GM18909 (cell line): Measurements from ENCODE around the gene TNRC6B.
A peak's percentile ranks its signal among the peaks of the same experiment; 100 is the strongest.
"Not testable (repeated sequence)": the region's sequence is repeated elsewhere in the genome, so short reads cannot be mapped to it uniquely, and the experiment has no call there.

Experiments
- ATAC-seq: cut with Tn5 transposase; IDR thresholded peaks from one replicate; pipeline ENCODE4 v1.9.1; 2021; ENCODE audit warnings: mild to moderate bottlenecking; ENCODE audit not compliant: unreplicated experiment, poor library complexity

Gene TNRC6B

DNA sequence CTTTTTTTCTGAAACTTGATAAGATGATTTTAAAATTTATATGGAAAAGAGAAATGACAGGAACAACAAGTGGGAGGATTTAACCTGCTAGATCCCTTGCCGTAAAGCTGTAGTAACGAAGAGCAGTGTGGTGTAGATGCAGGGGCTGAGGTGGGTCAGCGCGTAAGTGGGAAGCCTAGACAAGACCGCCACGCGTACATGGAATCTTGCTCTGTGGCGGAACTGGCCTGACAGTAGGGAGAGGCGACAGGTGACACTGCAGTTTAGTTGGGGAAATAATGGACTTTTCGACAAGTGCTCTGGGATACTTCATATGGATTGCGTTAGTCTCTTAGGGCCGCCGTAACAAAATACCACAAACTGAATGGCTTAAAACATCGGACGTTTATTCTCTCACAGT is 28.8 kb downstream of the TNRC6B start:
- no peak for ATAC-seq

DNA sequence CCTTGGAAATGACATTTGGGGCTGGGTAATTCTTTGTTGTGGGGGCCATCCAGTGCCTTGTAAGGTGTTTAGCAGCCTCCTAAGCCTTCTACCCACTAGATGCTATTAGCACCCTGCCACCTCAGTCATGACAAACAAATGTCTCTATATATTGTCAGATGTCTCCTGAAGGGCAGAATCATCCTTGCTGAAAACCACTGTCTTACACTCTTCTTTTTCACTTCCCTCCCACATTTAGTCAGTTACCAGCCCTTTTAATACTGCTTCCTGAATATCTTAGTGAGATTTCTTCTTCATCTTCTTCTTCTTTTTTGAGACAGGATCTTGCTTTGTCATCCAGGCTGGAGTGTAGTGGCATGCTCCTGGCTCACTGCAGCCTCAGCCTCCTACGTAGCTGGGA is 33.1 kb downstream of the TNRC6B start:
- ATAC-seq: peak; percentile 68

GRCh38 chr22:40211476-40212054 is 33.8 kb downstream of the TNRC6B start:
- no peak for ATAC-seq

- no peak for ATAC-seq
Observed at GRCh38 chr22:40212121-40212520, 34.4 kb downstream of the TNRC6B start.

DNA sequence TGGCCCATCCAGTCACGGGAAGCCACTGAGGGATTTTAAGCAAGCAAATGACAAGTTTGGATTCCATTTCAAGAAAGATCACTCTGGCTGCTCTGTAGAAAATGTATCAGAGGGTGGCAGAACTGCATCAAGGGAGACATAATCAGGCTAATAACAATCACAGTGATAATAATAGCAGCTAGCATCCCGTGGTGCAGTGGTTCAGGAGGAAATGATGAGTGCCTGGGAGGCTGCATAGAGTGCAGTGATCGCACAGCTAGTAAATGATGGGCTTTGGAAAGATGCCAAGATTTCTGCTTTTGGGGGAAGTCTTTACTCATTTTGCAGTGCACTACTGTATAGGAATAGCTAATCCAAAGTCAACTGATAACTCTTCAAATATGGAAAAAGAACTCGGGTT is 35.8 kb downstream of the TNRC6B start:
- no peak for ATAC-seq

DNA sequence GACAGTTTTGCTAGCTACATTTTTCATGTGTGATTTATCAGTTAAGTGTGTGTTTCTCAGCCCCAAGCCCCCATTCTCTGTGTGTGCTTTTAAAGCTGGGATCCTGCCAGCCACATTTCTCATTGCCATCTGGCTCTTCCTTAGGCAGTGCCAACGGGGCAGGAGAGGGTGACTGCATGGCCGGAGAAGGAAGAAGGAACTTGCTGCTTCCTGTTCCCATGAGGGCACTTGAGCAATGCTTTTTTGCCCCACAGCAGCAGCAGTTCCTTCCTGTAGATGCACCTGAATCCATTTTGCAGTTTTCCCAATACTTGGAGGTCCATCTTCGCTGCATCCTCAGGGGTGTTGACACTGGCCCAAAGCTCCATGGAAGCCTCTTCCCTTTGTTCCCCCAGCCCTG is 37.5 kb downstream of the TNRC6B start:
- no peak for ATAC-seq

GRCh38 chr22:40216041-40216756 is 38.5 kb downstream of the TNRC6B start:
- ATAC-seq: peak; percentile 51

DNA sequence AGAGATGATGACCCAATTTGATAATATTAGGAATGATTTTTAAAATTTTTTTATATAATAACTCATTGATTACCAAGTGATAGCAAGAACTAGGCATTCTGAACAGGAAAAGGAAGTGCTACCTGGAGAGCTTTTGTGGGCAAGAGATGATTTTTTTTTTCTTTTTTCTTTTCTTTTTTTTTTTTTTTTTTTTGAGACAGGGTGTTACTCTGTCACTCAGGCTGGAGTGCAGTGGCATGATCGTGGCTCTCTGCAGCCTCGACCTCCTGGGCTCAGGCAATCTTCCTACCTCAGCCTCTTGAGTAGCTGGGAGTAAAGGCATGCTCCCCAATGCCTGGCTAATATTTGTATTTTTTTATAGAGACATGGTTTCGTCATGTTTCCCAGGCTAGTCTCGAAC is 40.4 kb downstream of the TNRC6B start:
- no peak for ATAC-seq

GRCh38 chr22:40218723-40219294 is 41.1 kb downstream of the TNRC6B start:
- no peak for ATAC-seq

DNA sequence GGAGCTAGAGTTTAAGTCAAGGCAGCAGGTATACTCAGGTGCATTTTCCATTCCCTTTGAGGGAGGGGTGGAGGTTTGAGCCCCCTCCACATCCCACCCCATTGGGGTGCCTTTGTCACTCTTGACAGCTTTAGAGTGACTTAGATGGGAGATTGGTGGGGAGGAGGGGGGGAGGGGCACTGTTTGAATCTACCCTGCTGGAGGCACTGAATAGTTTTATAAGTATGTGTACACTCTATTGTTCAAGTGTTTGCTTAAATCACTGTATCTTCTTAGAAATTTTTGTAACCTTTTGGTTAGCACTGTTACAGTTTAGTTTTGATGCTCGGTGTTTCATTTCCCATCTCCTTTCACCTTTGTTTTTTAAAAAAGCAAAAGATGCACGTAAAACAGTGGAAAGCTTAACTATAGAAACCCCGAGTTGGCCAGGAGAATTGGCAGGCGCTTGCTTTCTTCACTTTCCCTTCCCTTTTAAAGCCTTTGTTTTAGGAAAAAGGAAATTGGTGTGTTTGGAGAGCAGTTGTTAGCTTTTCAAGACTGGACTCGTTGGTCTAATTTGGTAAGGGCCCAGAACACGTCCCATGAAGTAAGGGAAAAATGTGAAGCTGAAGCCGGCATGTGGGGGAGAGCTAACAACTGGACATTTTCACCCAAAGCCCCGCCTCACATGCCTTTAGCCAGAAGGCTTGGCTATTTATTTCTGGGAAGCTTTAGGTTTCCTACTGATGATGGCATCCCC is 42.8 kb downstream of the TNRC6B start:
- ATAC-seq: no peak

GRCh38 chr22:40221055-40221414 is 43.3 kb downstream of the TNRC6B start:
- ATAC-seq: no peak

GRCh38 chr22:40222979-40223378 is 45.3 kb downstream of the TNRC6B start:
- not testable (repeated sequence) for ATAC-seq

- ATAC-seq: no peak
Observed at GRCh38 chr22:40224702-40225101, 47.0 kb downstream of the TNRC6B start.

- no peak for ATAC-seq
Observed at GRCh38 chr22:40226620-40227019, 48.9 kb downstream of the TNRC6B start.

DNA sequence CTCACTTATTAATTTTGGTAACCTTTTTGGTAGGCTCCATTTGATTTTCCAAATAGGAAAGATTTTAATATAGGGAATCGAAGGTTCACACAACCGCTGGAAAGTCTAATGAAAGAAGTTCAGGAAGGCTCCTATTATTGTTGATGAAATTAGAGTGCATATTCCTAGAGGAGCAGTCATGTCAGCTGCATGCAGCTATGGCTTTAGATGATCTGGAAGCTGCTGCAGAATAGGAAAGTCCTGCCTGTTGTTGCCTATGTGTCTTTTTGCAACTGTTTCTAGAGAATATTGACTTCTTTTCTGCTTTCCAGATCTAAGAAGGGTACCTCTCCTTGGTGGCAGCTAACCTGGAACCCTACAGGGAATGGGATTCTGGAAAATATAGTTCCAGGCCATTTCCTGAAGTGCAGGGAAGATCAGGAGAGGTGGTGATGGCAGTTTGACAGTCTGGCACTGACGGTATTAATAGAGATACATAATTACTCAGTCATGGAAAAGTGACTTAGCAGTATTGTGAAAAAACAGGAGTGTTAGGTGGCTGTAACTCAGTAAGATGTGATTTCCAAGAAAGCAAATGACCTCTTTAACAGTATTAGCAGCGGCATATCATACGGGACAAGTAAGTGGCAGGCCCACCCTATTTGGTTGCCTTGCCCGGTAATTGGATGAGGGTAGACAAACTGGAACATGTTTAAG is 54.0 kb downstream of the TNRC6B start:
- no peak for ATAC-seq

- no peak for ATAC-seq
Observed at GRCh38 chr22:40232624-40233023, 54.9 kb downstream of the TNRC6B start.

- ATAC-seq: no peak
Observed at GRCh38 chr22:40233886-40234285, 56.2 kb downstream of the TNRC6B start.

DNA sequence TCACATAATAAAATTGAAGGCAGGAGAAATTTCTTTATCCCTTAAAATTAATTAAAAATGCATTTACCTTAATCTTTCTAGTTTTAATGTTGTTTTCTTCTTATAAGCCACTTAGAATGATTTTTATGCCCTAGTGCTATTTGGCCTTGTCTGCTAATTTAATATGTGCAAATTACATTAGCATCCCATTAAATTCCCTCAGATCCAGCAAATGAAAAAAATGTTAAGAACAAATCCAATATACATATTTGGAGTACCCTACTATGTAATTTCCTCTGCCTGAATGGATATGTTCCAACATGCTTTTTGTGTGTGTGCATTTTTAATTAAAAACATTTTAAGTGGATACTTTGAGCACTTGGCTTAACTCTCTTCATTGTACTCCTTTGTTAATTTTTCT is 56.9 kb downstream of the TNRC6B start:
- no peak for ATAC-seq

- ATAC-seq: no peak
Observed at GRCh38 chr22:40235308-40235707, 57.6 kb downstream of the TNRC6B start.

DNA sequence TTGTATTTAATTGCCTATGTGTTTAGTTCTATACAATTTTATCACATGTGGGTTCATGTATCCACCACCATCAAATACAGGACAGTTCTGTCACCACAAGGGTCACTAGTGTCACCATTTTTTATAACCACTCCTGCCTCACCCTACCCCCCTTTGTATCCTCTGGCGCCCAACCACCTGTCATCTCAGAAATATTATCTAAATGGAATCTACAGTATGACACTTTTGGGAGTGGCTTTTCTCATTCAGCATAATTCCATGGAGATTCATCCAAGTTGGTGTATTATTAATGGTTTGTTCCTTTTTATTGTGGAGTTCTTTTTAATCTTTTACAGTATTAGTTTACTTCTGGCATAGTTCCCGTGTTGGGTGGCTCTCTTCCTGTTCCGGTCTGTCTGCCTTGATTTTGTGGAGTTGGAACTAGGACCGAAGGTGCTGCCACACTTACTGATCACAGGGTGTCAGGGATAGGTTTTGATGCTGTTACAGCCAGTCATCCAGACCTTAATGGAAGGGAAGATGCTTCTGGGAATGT is 58.5 kb downstream of the TNRC6B start:
- ATAC-seq: no peak
